ENCODE results near the gene MIGA1. TPM values are rescaled to one million over a fixed set of nuclear protein-coding genes. Genes with fewer than 3 reads are reported as not detected.
"Not testable (repeated sequence)": the region's sequence is repeated elsewhere in the genome, so short reads cannot be mapped to it uniquely, and the experiment has no call there.

Gene MIGA1
- total and polyA plus RNA-seq, 9 of the 15 experiments (the other 6 are each of a cell fraction or from before 2014, with no cell fraction given): 1.6 to 5.1 (median 2.9) TPM

GRCh38 chr1:77803371-77803770, 23.9 kb downstream of the MIGA1 start:
- DNase-seq (ENCODE audit: extremely low read depth in 1 of 4, low spot score in 3 of 4): no peak
- Histone ChIP-seq H3K9ac (ENCODE audit: insufficient read depth in 1 of 2, low read depth in 2 of 2, low read length in 2 of 2) (no peak overlapping the region), H3K79me2 (ENCODE audit: control insufficient read depth, insufficient read depth, low read length) (no peaks in the 10 kb centered on the region), H3K4me1 (replicated peaks in 1 of 2; ENCODE audit: control insufficient read depth in 2 of 2, insufficient read depth in 2 of 2, low read length in 2 of 2) (no peaks in the 10 kb centered on the region), H3K4me3 (no peak overlapping the region), H2AFZ (ENCODE audit: low read depth, low read length) (no peak overlapping the region), H3K9me3 (replicated peaks; ENCODE audit: control insufficient read depth, insufficient read depth, low read depth, low read length) (no peaks in the 10 kb centered on the region), H4K20me1 (replicated peaks; ENCODE audit: control insufficient read depth, insufficient read depth, low read length) (no peaks in the 10 kb centered on the region), H3K27ac (ENCODE audit: extremely low read depth, low read depth, low read length) (no peak overlapping the region), H3K36me3 (ENCODE audit: control insufficient read depth, insufficient read depth, low read length) (peaks cover 21% of the 10 kb centered on the region; the same call in 2 of the 3 replicates), H3K4me2 (ENCODE audit: insufficient read depth, low read length) (no peak overlapping the region), H3K9me1 (ENCODE audit: control insufficient read depth, insufficient read depth, low read length) (no peaks in the 10 kb centered on the region), H3K27me3 (ENCODE audit: control insufficient read depth in 2 of 2, insufficient read depth in 2 of 2, low read length in 2 of 2) (no peaks in the 10 kb centered on the region)
- ATAC-seq: no peak
- in situ Hi-C loops (cut with MboI): no loop called here
- no TSS peak for BruUV-seq (replicated peaks)
- intact Hi-C loops (cut with micrococcal nuclease): no loop called here
- WGBS (ENCODE audit: insufficient coverage, low coverage, missing lambda C conversion rate): 59% methylated on average over 2 of the region's 2 CpGs
- ChIA-PET CTCF (ENCODE audit: low intra/inter-chr PET ratio) (no interaction called here), POLR2A (no interaction called here)
- no peak for FAIRE-seq
- no peak for TF ChIP-seq HMGXB4 (CRISPR knock-in tag; IDR thresholded peaks at IDR 0.05)
- peak; percentile 47 for TF ChIP-seq MAFK (IDR thresholded peaks at IDR 0.05; ENCODE audit: low read length)
- no peak for TF ChIP-seq NR2F6 (CRISPR knock-in tag; IDR thresholded peaks at IDR 0.05)
- no peak for TF ChIP-seq E2F3 (CRISPR knock-in tag; IDR thresholded peaks at IDR 0.05)
- TF ChIP-seq NONO (IDR thresholded peaks at IDR 0.05; ENCODE audit: low read depth in 2 of 2, low read length in 1 of 2): no peak
- TF ChIP-seq CHD2 (IDR thresholded peaks at IDR 0.05; ENCODE audit: low read depth, low read length): no peak
- TF ChIP-seq C11orf30 (IDR thresholded peaks at IDR 0.05; ENCODE audit: low read depth): peak; percentile 64
- peak; percentile 35; the same call in 1 of the 2 replicates for TF ChIP-seq MAFF (IDR thresholded peaks at IDR 0.05; ENCODE audit: low read length)
- no peak for TF ChIP-seq FOXA3 (CRISPR knock-in tag; conservative IDR thresholded peaks at IDR 0.05 in 1 of 2, IDR thresholded peaks at IDR 0.05 in 1 of 2)
- no peak for TF ChIP-seq MEF2A (IDR thresholded peaks at IDR 0.05; ENCODE audit: control insufficient read depth, low read depth, low read length)
- peak; percentile 85 for TF ChIP-seq ZNF316 (IDR thresholded peaks at IDR 0.05)
- no peak for TF ChIP-seq ZNF79 (CRISPR knock-in tag; IDR thresholded peaks at IDR 0.05; ENCODE audit: low read depth)
- TF ChIP-seq DDX20 (tag; IDR thresholded peaks at IDR 0.05; ENCODE audit: low read depth): no peak
- no peak for TF ChIP-seq PURB (CRISPR knock-in tag; IDR thresholded peaks at IDR 0.05; ENCODE audit: low read depth)
- TF ChIP-seq MTA2 (IDR thresholded peaks at IDR 0.05; ENCODE audit: low read depth): no peak

- DNase-seq (ENCODE audit: extremely low read depth in 1 of 4, low spot score in 3 of 4); H3K9me1 ChIP-seq (ENCODE audit: control insufficient read depth, insufficient read depth, low read length); in situ Hi-C loops (cut with MboI); H3K79me2 ChIP-seq (ENCODE audit: control insufficient read depth, insufficient read depth, low read length); H3K27me3 ChIP-seq (ENCODE audit: control insufficient read depth in 2 of 2, insufficient read depth in 2 of 2, low read length in 2 of 2); H3K4me3 ChIP-seq; intact Hi-C loops (cut with micrococcal nuclease); H3K9me3 ChIP-seq (replicated peaks; ENCODE audit: control insufficient read depth, insufficient read depth, low read depth, low read length); H2AFZ ChIP-seq (ENCODE audit: low read depth, low read length); BruUV-seq (replicated peaks); POLR2A ChIA-PET; CTCF ChIA-PET (ENCODE audit: low intra/inter-chr PET ratio); H3K27ac ChIP-seq (ENCODE audit: extremely low read depth, low read depth, low read length); H3K4me1 ChIP-seq (replicated peaks in 1 of 2; ENCODE audit: control insufficient read depth in 2 of 2, insufficient read depth in 2 of 2, low read length in 2 of 2); H4K20me1 ChIP-seq (replicated peaks; ENCODE audit: control insufficient read depth, insufficient read depth, low read length); ATAC-seq; H3K4me2 ChIP-seq (ENCODE audit: insufficient read depth, low read length); FAIRE-seq; H3K9ac ChIP-seq (ENCODE audit: insufficient read depth in 1 of 2, low read depth in 2 of 2, low read length in 2 of 2): not testable (repeated sequence)
- WGBS (ENCODE audit: insufficient coverage, low coverage, missing lambda C conversion rate): 86% methylated on average over 1 of the region's 3 CpGs
- peaks cover 32% of the 10 kb centered on the region; the same call in 2 of the 3 replicates for H3K36me3 ChIP-seq (ENCODE audit: control insufficient read depth, insufficient read depth, low read length)
Measured at GRCh38 chr1:77809787-77810462, 30.5 kb downstream of the MIGA1 start.

Measured in K562 (cell line).